IMR-90 (cell line): ENCODE data around the gene TLCD4. TPM values are rescaled to one million over a fixed set of nuclear protein-coding genes. Genes with fewer than 3 reads are reported as not detected.
"Not testable (repeated sequence)": the region's sequence is repeated elsewhere in the genome, so short reads cannot be mapped to it uniquely, and the experiment has no call there.

Source experiments
- ATAC-seq: fragments of 200-7000 bp; cut with Tn5 transposase; 2 replicates; pipeline ENCODE4 v1.9.1; 2020; ENCODE audit warnings: low read depth, mild to moderate bottlenecking, moderate library complexity
- BruUV-seq: library from RNA; stranded (reverse); fragments of 400-500 nt; replicated peaks from 2 replicates; lab custom pipeline; 2021; lab: Mats Ljungman, UMichigan
- CTCF ChIA-PET: fragments of 300-600 bp; formaldehyde crosslinking; extraction: SDS; loops from one replicate; lab custom pipeline; 2021; ENCODE audit warnings: antibody characterized with exemption; lab: Yijun Ruan, JAX
- POLR2A ChIA-PET: fragments of 300-600 bp; sonication (Branson Sonifier 250); formaldehyde crosslinking; loops from one replicate; lab custom pipeline; 2022; ENCODE audit warnings: antibody characterized with exemption; ENCODE audit not compliant: unreplicated experiment; lab: Charles Lee
- DNase-seq: peaks from one replicate; pipeline ENCODE4 v3.0.0; 2013
- H2AFZ ChIP-seq: replicated peaks from 2 replicates; pipeline ENCODE3; 2013; ENCODE audit warnings: low read length, mild to moderate bottlenecking; ENCODE audit not compliant: poor library complexity
- H2AK5ac ChIP-seq: 2 replicates; pipeline ENCODE4 v1.6.1; 2013; ENCODE audit warnings: low read depth, low read length, inconsistent platforms
- H2AK9ac ChIP-seq: replicated peaks from 2 replicates; pipeline ENCODE3; 2013; ENCODE audit warnings: mild to moderate bottlenecking, low read depth, low read length, moderate library complexity; ENCODE audit not compliant: poor library complexity
- H2BK120ac ChIP-seq: 2 replicates; pipeline ENCODE4 v1.6.1; 2013; ENCODE audit warnings: low read depth, low read length, inconsistent platforms
- H2BK15ac ChIP-seq: 3 replicates; pipeline ENCODE4 v1.6.1; 2013; ENCODE audit warnings: low read depth, low read length, inconsistent platforms
- H2BK20ac ChIP-seq: 2 replicates; pipeline ENCODE4 v1.6.1; 2013; ENCODE audit warnings: low read depth, mild to moderate bottlenecking, inconsistent platforms, low read length, moderate library complexity
- H2BK5ac ChIP-seq: 2 replicates; pipeline ENCODE4 v1.6.1; 2013; ENCODE audit warnings: mild to moderate bottlenecking, low read depth, low read length, inconsistent platforms; ENCODE audit not compliant: poor library complexity, severe bottlenecking
- H3K14ac ChIP-seq: replicated peaks from 2 replicates; pipeline ENCODE4 v1.6.1; 2013; ENCODE audit warnings: low read depth, low read length, inconsistent platforms
- H3K18ac ChIP-seq: 2 replicates; pipeline ENCODE4 v1.6.1; 2013; ENCODE audit warnings: low read depth, low read length, control low read depth
- H3K23ac ChIP-seq: 2 replicates; pipeline ENCODE4 v1.6.1; 2013; ENCODE audit warnings: low read depth, low read length, inconsistent platforms
- H3K27ac ChIP-seq: 2 replicates; pipeline ENCODE4 v1.5.1; 2013; ENCODE audit warnings: mild to moderate bottlenecking, control low read depth, low read length; ENCODE audit not compliant: insufficient read depth
- H3K27me3 ChIP-seq: 2 replicates; pipeline ENCODE4 v1.6.1; 2013; ENCODE audit warnings: low read length; ENCODE audit not compliant: control insufficient read depth, insufficient read depth
- H3K36me3 ChIP-seq: 2 replicates; pipeline ENCODE4 v1.6.1; 2013; ENCODE audit warnings: low read length, mixed read lengths; ENCODE audit not compliant: control insufficient read depth, insufficient read depth
- H3K4ac ChIP-seq: 2 replicates; pipeline ENCODE4 v1.6.1; 2013; ENCODE audit warnings: low read depth, low read length, inconsistent platforms
- H3K4me1 ChIP-seq: 2 replicates; pipeline ENCODE4 v1.6.1; 2013; ENCODE audit warnings: low read length, mixed read lengths; ENCODE audit not compliant: control insufficient read depth, insufficient read depth
- H3K4me2 ChIP-seq: 2 replicates; pipeline ENCODE4 v1.6.1; 2013; ENCODE audit warnings: low read depth, mild to moderate bottlenecking, control low read depth, low read length, moderate library complexity
- H3K4me3 ChIP-seq: 2 replicates; pipeline ENCODE4 v1.5.1; 2013; ENCODE audit warnings: low read depth, mild to moderate bottlenecking, control low read depth, low read length, moderate library complexity; ENCODE audit not compliant: insufficient read depth
- H3K56ac ChIP-seq: 2 replicates; pipeline ENCODE4 v1.6.1; 2013; ENCODE audit warnings: low read length, inconsistent platforms; ENCODE audit not compliant: insufficient read depth; ENCODE audit errors: extremely low read depth
- H3K79me1 ChIP-seq, 2 experiments: 2 replicates each; pipeline ENCODE4 v1.6.1; 2013; ENCODE audit warnings: low read length in 2 of 2, inconsistent platforms in 1 of 2, low read depth in 1 of 2
- H3K9ac ChIP-seq: 2 replicates; pipeline ENCODE4 v1.6.1; 2013; ENCODE audit warnings: low read depth, low read length, control low read depth
- H3K9me1 ChIP-seq: 2 replicates; pipeline ENCODE4 v1.6.1; 2013; ENCODE audit warnings: low read length, inconsistent platforms; ENCODE audit not compliant: insufficient read depth
- H3K9me3 ChIP-seq: 2 replicates; pipeline ENCODE4 v1.6.1; 2013; ENCODE audit warnings: low read length; ENCODE audit not compliant: control insufficient read depth, insufficient read depth
- H4K20me1 ChIP-seq: 2 replicates; pipeline ENCODE4 v1.6.1; 2013; ENCODE audit warnings: low read length, inconsistent platforms; ENCODE audit not compliant: insufficient read depth
- H4K5ac ChIP-seq: 2 replicates; pipeline ENCODE4 v1.6.1; 2013; ENCODE audit warnings: mild to moderate bottlenecking, low read depth, low read length, control low read depth
- H4K8ac ChIP-seq, 2 experiments: 2 replicates each; pipeline ENCODE4 v1.6.1; 2013; ENCODE audit warnings: low read depth in 2 of 2, low read length in 2 of 2, control low read depth in 1 of 2, inconsistent platforms in 1 of 2
- H4K91ac ChIP-seq: 2 replicates; pipeline ENCODE4 v1.6.1; 2013; ENCODE audit warnings: low read depth, low read length, inconsistent platforms; ENCODE audit not compliant: insufficient read depth
- WGBS, 2 experiments: methylation state at CpG; one replicate each; pipeline versions ENCODE4 v1.1.5 to v1.1.7; 2013; ENCODE audit warnings: missing lambda C conversion rate in 2 of 2; ENCODE audit not compliant: insufficient read length in 1 of 2; ENCODE audit errors: extremely low coverage in 2 of 2; 5-methylcytosine and 5-hydroxymethylcytosine counted together
- dilution Hi-C: fragments of 300-500 bp; cut with HindIII; formaldehyde crosslinking; loops from one replicate; pipeline ENCODE4 v1.14.3; 2018; ENCODE audit warnings: low sequenced_read_pairs; ENCODE audit not compliant: unreplicated experiment
- in situ Hi-C: fragments of 300-500 bp; cut with MboI; formaldehyde crosslinking; loops from 3 replicates; pipeline ENCODE4 v1.14.3; 2019; ENCODE audit warnings: low sequenced_read_pairs, inconsistent platforms, mixed read lengths
- intact Hi-C: fragments of 100-400 bp; cut with micrococcal nuclease; formaldehyde crosslinking; loops from 2 replicates; pipeline ENCODE4 v1.10.0; 2022
- microRNA-seq, 2 experiments: library from miRNA; stranded (forward) in 1 of 2; unstranded in 1 of 2; fragments of 10-50 nt in 1 of 2; fragments of <30 nt in 1 of 2; gene quantifications in 1 of 2; microRNA quantifications in 1 of 2; one replicate each; pipeline versions ENCODE3 to v1.1.0; 2013 to 2020; ENCODE audit not compliant: insufficient read depth in 1 of 2, insufficient read length in 1 of 2, unreplicated experiment in 1 of 2
- polyA plus RNA-seq, 3 experiments: library from polyadenylated mRNA; depleted of rRNA; stranded (reverse); fragments of >200 nt; gene quantifications; 2 replicates each; pipeline ENCODE4 v1.2.3, GENCODE V29; 2012; ENCODE audit warnings: low replicate concordance in 1 of 3
- small RNA-seq, 5 experiments: library from RNA; depleted of rRNA; stranded (forward); fragments of <200 nt; gene quantifications; one replicate each; pipeline ENCODE3, GENCODE V24; 2012
- total RNA-seq: library from RNA; depleted of rRNA; stranded (reverse); fragments of >200 nt; gene quantifications from 2 replicates; pipeline ENCODE4 v1.2.3, GENCODE V29; 2012; rRNA removed

TLCD4 gene
- total and polyA plus RNA-seq, 2 of the 4 experiments (the other 2 are of a cell fraction) = 0.22 to 0.36 TPM

GRCh38 chr1:95165569-95165968 is 48.4 kb downstream of the TLCD4 start:
- intact Hi-C loops, H4K8ac ChIP-seq, H4K91ac ChIP-seq, ATAC-seq, H3K9me1 ChIP-seq, H3K79me1 ChIP-seq, H4K20me1 ChIP-seq, H3K4ac ChIP-seq, H3K14ac ChIP-seq, CTCF ChIA-PET, H4K5ac ChIP-seq, H3K27me3 ChIP-seq, H3K36me3 ChIP-seq, H3K4me2 ChIP-seq, H3K4me3 ChIP-seq, H2AK9ac ChIP-seq, H3K18ac ChIP-seq, BruUV-seq, in situ Hi-C loops, H2AK5ac ChIP-seq, H2BK5ac ChIP-seq, H2BK120ac ChIP-seq, H3K27ac ChIP-seq, dilution Hi-C loops, DNase-seq, H3K23ac ChIP-seq, POLR2A ChIA-PET, H3K4me1 ChIP-seq, H3K56ac ChIP-seq, H3K9ac ChIP-seq, H2BK20ac ChIP-seq, H2BK15ac ChIP-seq, H2AFZ ChIP-seq, H3K9me3 ChIP-seq: not testable (repeated sequence)
- no CpG with 5 or more reads among the region's 6 CpGs for WGBS, 2 experiments

Small RNA genes within 50 kb of the gene (microRNA-seq; reads per million reads assigned to microRNA genes)
- not detected for gene RF00019 (ENCODE audit: insufficient read depth, insufficient read length)

Small RNA genes within 50 kb of the gene (small RNA-seq; reads per million reads assigned to genes)
- 0 reads per million in 5 experiments for gene RF00019

Other genes starting within 250 kb of the TLCD4 start
- gene CNN3, start 190.2 kb upstream of the TLCD4 start, total RNA-seq = 552 and 592 TPM in 2 replicates
- gene CNN3, start 190.2 kb upstream of the TLCD4 start, polyA plus RNA-seq (2012; rRNA removed) = 214 and 249 TPM in 2 replicates
- 1.4 and 2.0 TPM in 2 replicates for gene ALG14, start 44.4 kb upstream of the TLCD4 start, total RNA-seq
- 1.6 and 1.7 TPM in 2 replicates for gene ALG14, start 44.4 kb upstream of the TLCD4 start, polyA plus RNA-seq (2012; rRNA removed)
- gene RWDD3, start 116.9 kb downstream of the TLCD4 start, total RNA-seq = 10.4 and 10.6 TPM in 2 replicates
- 9.9 and 13.6 TPM in 2 replicates for gene RWDD3, start 116.9 kb downstream of the TLCD4 start, polyA plus RNA-seq (2012; rRNA removed)